ENCODE results near the gene CROCC.
"Not testable (repeated sequence)": the region's sequence is repeated elsewhere in the genome, so short reads cannot be mapped to it uniquely, and the experiment has no call there.

The CROCC gene

DNA sequence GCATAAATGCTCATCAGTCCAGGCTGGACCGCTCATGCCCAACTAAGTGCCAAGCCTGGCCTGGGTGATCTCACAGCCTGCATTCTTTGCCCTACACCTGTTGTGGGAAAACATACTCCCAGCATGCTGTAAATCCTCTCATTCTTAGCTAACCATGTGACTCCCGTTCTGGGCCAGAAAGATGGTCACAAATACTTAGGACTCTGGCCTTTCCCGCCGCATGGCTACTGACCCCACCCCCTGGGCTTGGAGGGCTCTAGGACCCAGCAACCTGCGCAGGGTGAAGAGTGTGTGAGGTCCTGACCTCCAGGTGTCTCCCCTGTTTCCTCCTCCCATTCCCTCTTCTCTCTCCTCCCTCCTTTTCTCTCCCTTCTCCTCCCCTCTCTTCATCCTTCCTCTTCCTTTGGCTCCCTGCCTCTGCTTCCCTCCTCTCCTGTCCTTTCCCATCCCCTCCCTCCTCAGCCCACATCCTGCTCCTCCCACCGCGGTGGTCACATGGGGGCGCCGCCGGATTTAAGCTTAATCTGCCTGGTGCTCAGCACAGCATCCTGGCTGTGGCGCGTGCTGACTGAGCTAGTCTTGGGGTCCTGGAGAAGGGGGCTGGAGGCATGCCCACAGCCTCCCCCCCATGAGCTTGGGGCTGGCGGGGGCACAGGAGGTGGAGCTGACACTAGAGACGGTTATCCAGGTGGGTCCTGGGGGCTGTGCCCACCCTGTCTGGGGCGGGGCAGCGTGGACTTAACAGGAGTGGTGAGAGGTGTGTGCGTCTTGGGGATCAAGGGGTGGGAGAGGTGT, at the start of gene CROCC:
Gene CROCC, plus strand, starts transcription at position 541 of the 795 bp plus-strand sequence. Its CDS starts 88 bp downstream, at position 629.
- DNase-seq (ENCODE audit: low read depth in 2 of 2, low spot score in 1 of 2), result no peak

GRCh38 chr1:16872152-16873075, 49.3 kb upstream of the CROCC start:
- DNase-seq (ENCODE audit: low read depth in 2 of 2, low spot score in 1 of 2), result not testable (repeated sequence)

- peak in 1 of 2 donors; percentile 44 for DNase-seq (ENCODE audit: low read depth in 2 of 2, low spot score in 1 of 2)
Observed at GRCh38 chr1:16873076-16873879, 48.5 kb upstream of the CROCC start.

GRCh38 chr1:16874968-16875765, 46.6 kb upstream of the CROCC start:
- not testable (repeated sequence) for DNase-seq (ENCODE audit: low read depth in 2 of 2, low spot score in 1 of 2)

GRCh38 chr1:16881742-16882141, 40.0 kb upstream of the CROCC start:
- not testable (repeated sequence) for DNase-seq (ENCODE audit: low read depth in 2 of 2, low spot score in 1 of 2)

DNA sequence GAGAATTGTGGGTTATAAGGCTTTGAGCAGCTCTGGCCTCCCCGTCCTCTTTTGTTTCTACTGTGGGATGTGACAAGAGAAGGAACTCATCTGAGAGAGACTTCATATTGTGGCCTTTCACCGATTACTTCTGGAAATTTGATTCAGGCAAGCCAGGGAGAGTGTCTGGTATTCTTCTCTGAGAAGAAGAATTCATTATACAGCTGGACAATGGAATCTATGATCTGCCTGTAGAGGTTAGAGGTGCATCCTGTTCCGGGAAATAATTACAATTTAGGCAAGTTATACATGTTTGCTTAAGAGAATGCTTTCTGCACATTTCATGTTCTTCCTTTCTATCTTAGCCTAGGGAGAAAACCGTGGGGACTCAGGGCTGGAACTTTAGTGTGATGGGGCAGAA, 38.7 kb upstream of the CROCC start:
- no peak for DNase-seq (ENCODE audit: low read depth in 2 of 2, low spot score in 1 of 2)

DNA sequence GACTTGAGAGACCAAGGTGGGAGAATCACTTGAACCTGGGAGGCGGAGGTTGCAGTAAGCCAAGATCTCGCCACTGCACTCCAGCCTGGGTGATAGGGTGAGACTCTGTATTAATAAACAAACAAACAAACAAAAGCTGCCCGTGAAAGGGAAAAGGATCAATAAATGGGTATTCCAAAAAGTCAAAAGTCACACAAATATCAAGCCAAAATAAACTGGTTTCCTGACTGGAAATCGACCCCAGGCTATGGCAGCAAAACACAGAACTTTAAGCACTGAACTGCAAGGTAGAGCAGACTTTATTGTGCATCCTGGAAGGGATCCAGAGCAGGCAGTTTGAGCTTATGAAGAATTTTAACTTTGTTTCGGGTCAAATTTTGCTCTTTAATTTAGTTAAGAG, 37.2 kb upstream of the CROCC start:
- not testable (repeated sequence) for DNase-seq (ENCODE audit: low read depth in 2 of 2, low spot score in 1 of 2)

DNA sequence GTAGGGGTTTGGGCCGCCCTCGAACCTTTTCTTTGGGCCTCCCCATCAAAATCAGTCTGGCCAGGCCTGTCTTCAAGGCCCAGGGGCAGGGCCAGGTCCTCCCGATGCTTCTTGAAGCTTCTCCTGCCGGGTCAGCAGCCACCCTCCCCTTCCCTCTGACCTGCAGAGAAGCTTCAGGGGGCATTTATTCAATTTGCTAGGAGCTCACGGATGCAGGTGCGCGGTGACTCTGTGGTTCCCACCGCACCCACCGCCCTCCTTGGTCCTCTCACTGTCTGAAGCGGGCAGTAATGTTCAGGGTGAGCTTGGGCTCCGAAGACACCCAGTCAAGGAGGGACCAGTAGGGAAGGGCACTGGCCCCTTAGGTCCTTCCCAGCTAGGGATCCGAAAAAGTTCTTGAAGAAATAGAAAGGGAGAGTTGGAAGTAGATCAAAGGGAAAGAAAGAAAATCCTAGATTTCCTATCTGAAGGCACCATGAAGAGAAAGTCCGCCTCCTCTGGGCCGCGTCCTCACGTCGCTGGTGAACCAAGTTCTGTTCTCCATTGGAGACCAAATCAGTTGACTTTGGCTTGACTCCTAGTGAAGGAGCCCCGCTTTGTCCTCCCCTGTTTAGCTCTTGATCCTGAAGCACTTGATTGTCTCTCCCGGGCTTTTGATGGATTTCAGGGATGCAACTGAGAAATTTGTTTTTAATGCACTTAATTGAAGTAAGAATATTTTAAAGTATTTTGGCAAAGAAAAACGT, 34.7 kb upstream of the CROCC start:
- no peak for DNase-seq (ENCODE audit: low read depth in 2 of 2, low spot score in 1 of 2)

DNA sequence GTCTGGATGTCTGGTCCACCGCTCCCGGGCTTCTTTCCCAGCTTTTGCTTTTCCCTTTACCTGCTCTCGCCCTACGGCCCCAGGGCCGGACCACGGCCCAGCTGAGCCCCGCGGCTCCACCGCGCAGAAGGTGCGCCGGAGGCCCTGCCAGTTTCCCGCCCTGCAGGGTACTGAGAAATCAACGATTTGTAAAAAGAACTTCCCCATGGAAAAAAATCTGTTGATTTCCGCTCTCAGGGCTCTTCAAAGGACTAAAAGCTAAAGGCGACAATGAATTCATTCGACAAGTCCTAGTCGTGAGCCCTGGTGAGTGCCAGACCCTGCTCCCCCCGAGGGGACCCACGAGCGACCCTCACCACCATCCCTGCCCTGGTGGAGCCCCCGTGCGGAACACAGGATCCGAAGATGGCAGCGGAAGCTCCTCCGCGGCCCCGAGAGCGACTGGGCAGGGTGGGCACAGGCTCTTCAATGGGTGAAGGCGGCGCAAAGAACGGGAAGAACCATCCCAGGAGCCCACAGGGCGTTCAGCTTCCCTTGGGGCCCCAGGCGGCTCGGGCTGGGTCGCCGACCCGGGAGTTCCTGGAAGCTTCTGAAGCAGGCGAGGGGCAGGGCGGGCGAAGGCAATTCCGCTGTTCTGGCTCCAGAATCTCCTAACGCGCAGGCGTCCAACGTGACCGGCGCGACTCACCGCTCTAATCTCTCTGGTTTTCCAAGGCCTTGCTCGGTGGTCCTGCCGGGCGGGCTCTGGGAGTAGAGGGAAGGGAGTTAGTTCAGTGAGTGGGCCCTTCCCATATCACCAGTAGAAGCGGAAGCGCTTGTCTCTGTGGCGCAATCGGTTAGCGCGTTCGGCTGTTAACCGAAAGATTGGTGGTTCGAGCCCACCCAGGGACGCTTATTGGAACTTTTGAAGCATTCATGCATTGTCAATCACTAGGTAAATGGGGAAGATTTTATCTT, 32.6 kb upstream of the CROCC start:
- peak in 1 of 2 donors; percentile 34 for DNase-seq (ENCODE audit: low read depth in 2 of 2, low spot score in 1 of 2)

- not testable (repeated sequence) for DNase-seq (ENCODE audit: low read depth in 2 of 2, low spot score in 1 of 2)
Observed at GRCh38 chr1:16890539-16891021, 31.2 kb upstream of the CROCC start.

DNA sequence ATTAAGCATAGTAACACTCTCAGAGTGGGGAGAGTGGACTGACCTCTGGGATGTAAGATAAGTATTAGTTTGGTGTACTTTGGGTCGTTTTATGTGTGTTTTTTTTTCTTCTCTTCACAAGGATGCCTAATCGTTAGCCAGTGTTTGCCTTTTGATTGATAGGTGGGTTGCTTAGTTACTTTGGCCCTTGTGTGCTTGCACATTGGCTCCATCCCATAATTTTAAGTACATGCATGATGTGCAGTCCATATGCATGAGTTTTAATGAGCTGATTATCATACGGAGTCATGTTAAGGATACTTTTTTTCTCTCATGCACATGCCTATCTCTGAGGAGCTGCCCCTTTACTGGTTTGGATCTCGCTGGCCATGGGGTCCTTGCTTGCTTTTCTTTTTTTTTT, 30.7 kb upstream of the CROCC start:
- not testable (repeated sequence) for DNase-seq (ENCODE audit: low read depth in 2 of 2, low spot score in 1 of 2)

- DNase-seq (ENCODE audit: low read depth in 2 of 2, low spot score in 1 of 2), result not testable (repeated sequence)
Observed at GRCh38 chr1:16892978-16893525, 28.7 kb upstream of the CROCC start.

DNA sequence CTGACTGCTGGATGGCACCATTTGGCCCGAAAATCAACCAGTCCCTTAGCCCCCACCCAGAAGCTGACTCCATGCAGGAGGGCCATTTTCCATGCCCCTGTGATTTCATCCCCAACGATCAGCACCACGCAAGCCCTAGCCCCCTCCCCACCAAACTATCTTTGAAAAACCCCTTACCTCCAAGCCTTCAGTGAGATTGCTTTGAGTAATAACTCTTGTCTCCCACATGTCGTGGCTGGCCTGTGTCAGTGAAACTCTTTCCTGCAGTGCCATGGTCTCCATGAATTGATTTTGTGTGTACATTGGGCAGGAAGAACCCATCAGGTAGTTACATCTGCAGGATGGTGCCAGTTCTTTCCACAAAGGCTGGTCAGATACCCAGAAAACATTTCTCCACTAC, 27.9 kb upstream of the CROCC start:
- not testable (repeated sequence) for DNase-seq (ENCODE audit: low read depth in 2 of 2, low spot score in 1 of 2)

GRCh38 chr1:16894338-16894737, 27.4 kb upstream of the CROCC start:
- not testable (repeated sequence) for DNase-seq (ENCODE audit: low read depth in 2 of 2, low spot score in 1 of 2)

- not testable (repeated sequence) for DNase-seq (ENCODE audit: low read depth in 2 of 2, low spot score in 1 of 2)
Observed at GRCh38 chr1:16895233-16895597, 26.5 kb upstream of the CROCC start.

DNA sequence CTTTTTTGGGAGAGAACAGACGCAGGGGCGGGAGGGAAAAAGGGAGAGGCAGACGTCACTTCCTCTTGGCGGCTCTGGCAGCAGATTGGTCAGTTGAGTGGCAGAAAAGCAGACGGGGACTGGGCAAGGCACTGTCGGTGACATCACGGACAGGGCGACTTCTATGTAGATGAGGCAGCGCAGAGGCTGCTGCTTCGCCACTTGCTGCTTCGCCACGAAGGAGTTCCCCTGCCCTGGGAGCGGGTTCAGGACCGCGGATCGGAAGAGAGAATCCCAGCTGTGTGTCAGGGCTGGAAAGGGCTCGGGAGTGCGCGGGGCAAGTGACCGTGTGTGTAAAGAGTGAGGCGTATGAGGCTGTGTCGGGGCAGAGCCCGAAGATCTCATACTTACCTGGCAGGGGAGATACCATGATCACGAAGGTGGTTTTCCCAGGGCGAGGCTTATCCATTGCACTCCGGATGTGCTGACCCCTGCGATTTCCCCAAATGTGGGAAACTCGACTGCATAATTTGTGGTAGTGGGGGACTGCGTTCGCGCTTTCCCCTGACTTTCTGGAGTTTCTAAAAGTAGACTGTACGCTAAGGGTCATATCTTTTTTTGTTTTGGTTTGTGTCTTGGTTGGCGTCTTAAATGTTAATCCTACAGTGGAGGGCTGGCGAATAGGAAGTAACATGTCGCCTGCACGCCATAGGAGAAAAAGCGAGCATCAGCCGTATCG, 26.0 kb upstream of the CROCC start, which contains the start of gene RNU1-2:
Gene RNU1-2, plus strand, starts transcription at position 383 of the 718 bp plus-strand sequence.
- peak; percentile 75 to 76 for DNase-seq (ENCODE audit: low read depth in 2 of 2, low spot score in 1 of 2)

All from stimulated activated CD8-positive, alpha-beta memory T cell treated with anti-CD3 and anti-CD28 coated beads, Interleukin-4, amount 100 ng/mL, for 4 hours (primary cell).